Natural killer cell (primary cell): Measurements from ENCODE around the gene KNDC1. TPM values are rescaled to one million over a fixed set of nuclear protein-coding genes. Genes with fewer than 3 reads are reported as not detected.
"Not testable (repeated sequence)": the region's sequence is repeated elsewhere in the genome, so short reads cannot be mapped to it uniquely, and the experiment has no call there.

ENCODE experiments used
- ATAC-seq, 3 donors: fragments of 150-1000 bp in 2 of 3; fragments of 200-7000 bp in 1 of 3; cut with Tn5 transposase; 1 replicate in 1 of 3; 2 replicates in 2 of 3; pipeline ENCODE4 v1.10.0; 2021; ENCODE audit warnings: mild to moderate bottlenecking in 2 of 3, moderate library complexity in 2 of 3
- DNase-seq, 2 donors: peaks; one replicate each; pipeline versions ENCODE4 v3.0.0 to v3.0.0-alpha.2; 2013 to 2021; ENCODE audit warnings: mixed read lengths in 1 of 2
- H3K27ac ChIP-seq: one replicate; pipeline ENCODE4 v1.5.1; 2013; ENCODE audit warnings: mild to moderate bottlenecking, low read length
- H3K27me3 ChIP-seq: one replicate; pipeline ENCODE4 v1.6.1; 2013; ENCODE audit warnings: low read length; ENCODE audit not compliant: control insufficient read depth, insufficient read depth
- H3K36me3 ChIP-seq: one replicate; pipeline ENCODE4 v1.6.1; 2013; ENCODE audit warnings: low read length; ENCODE audit not compliant: control insufficient read depth, insufficient read depth
- H3K4me1 ChIP-seq: one replicate; pipeline ENCODE4 v1.6.1; 2013; ENCODE audit warnings: low read length; ENCODE audit not compliant: control insufficient read depth, insufficient read depth
- H3K4me3 ChIP-seq: one replicate; pipeline ENCODE4 v1.5.1; 2013; ENCODE audit warnings: low read length
- H3K9me3 ChIP-seq: one replicate; pipeline ENCODE4 v1.6.1; 2013; ENCODE audit warnings: low read length; ENCODE audit not compliant: control insufficient read depth, insufficient read depth
- H3K27ac Mint-ChIP-seq, 2 donors: one replicate each; pipeline ENCODE4 v1.8.0; 2022; ENCODE audit warnings: mild to moderate bottlenecking in 2 of 2, mixed read lengths in 2 of 2, moderate library complexity in 1 of 2
- H3K27me3 Mint-ChIP-seq, 2 donors: one replicate each; pipeline ENCODE4 v1.8.0; 2022; ENCODE audit warnings: low read depth in 2 of 2, mixed read lengths in 2 of 2
- H3K36me3 Mint-ChIP-seq: one replicate; pipeline ENCODE4 v1.8.0; 2022; ENCODE audit warnings: mixed read lengths
- H3K4me1 Mint-ChIP-seq, 2 donors: one replicate each; pipeline ENCODE4 v1.8.0; 2022; ENCODE audit warnings: mixed read lengths in 2 of 2
- H3K4me3 Mint-ChIP-seq: one replicate; pipeline ENCODE4 v1.8.0; 2022; ENCODE audit warnings: mild to moderate bottlenecking, moderate library complexity, mixed read lengths
- H3K9me3 Mint-ChIP-seq, 2 donors: one replicate each; pipeline ENCODE4 v1.8.0; 2022; ENCODE audit warnings: mixed read lengths in 2 of 2
- WGBS: methylation state at CpG from one replicate; pipeline ENCODE4 v1.1.7; 2013; ENCODE audit warnings: missing lambda C conversion rate; ENCODE audit not compliant: insufficient coverage; 5-methylcytosine and 5-hydroxymethylcytosine counted together
- intact Hi-C: fragments of 100-400 bp; cut with micrococcal nuclease; formaldehyde crosslinking; loops from one replicate; pipeline ENCODE4 v1.14.2; 2022
- total RNA-seq, 4 donors: library from RNA; stranded (reverse); fragments of 120-200 nt in 1 of 4; gene quantifications; one replicate each; pipeline versions ENCODE4 v1.2.3 to v1.2.4, GENCODE V29; 2013 to 2022
- TF ChIP-seq, protein P1 (sequence below): fragments of 200-600 bp; IDR thresholded peaks from one replicate; pipeline ENCODE4 v1.8.0; 2022; ENCODE audit warnings: antibody characterized with exemption

The KNDC1 gene
- total RNA-seq, 3 donors from 2014 or later (not counting 1 experiment from before 2014, with no cell fraction given), result 2.1 to 5.9 TPM; not detected in 1

GRCh38 chr10:133150226-133150625 lies 9.8 kb upstream of the KNDC1 start:
- TF ChIP-seq, protein P1, sequence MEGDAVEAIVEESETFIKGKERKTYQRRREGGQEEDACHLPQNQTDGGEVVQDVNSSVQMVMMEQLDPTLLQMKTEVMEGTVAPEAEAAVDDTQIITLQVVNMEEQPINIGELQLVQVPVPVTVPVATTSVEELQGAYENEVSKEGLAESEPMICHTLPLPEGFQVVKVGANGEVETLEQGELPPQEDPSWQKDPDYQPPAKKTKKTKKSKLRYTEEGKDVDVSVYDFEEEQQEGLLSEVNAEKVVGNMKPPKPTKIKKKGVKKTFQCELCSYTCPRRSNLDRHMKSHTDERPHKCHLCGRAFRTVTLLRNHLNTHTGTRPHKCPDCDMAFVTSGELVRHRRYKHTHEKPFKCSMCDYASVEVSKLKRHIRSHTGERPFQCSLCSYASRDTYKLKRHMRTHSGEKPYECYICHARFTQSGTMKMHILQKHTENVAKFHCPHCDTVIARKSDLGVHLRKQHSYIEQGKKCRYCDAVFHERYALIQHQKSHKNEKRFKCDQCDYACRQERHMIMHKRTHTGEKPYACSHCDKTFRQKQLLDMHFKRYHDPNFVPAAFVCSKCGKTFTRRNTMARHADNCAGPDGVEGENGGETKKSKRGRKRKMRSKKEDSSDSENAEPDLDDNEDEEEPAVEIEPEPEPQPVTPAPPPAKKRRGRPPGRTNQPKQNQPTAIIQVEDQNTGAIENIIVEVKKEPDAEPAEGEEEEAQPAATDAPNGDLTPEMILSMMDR, result no peak
- WGBS, result 99% methylated on average over 7 of the region's 8 CpGs
- Mint-ChIP-seq H3K4me1 (no peaks in the 10 kb centered on the region), H3K36me3 (peaks cover 8% of the 10 kb centered on the region), H3K27me3 (peaks cover 52 to 61% of the 10 kb centered on the region in 2 donors), H3K4me3 (no peak overlapping the region), H3K27ac (no peak overlapping the region), H3K9me3 (no peaks in the 10 kb centered on the region)
- H3K36me3 ChIP-seq, result no peaks in the 10 kb centered on the region
- DNase-seq (no peak), ATAC-seq (no peak)
- no peak overlapping the region for H3K4me3 ChIP-seq
- no peaks in the 10 kb centered on the region for H3K27me3 ChIP-seq
- H3K4me1 ChIP-seq, result no peaks in the 10 kb centered on the region
- H3K9me3 ChIP-seq, result no peaks in the 10 kb centered on the region
- no peak overlapping the region for H3K27ac ChIP-seq
- intact Hi-C loops, result no loop called here

DNA sequence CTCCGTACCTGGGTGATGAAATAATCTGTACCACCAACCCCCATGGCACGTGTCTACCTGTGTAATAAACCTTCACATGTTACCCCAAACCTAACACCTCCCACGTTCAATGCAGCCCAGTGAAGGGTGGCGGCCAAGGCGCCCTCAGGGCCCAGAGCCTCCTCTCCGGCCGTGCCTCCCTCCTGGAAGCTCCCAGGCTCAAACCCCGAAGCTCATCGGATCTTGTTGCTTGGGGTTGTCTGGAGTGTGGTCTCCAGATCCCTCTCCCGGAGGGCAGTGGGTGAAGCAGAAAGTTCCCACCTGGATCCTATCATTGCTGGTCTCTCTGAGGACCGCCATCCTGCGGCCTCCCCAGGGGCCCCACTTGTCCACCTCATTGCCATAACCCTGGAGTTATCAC lies 9.4 kb upstream of the KNDC1 start:
- H3K27me3 ChIP-seq, result no peaks in the 10 kb centered on the region
- no peak overlapping the region for H3K27ac Mint-ChIP-seq
- no peak overlapping the region for H3K4me3 Mint-ChIP-seq
- H3K36me3 Mint-ChIP-seq, result peaks cover 8% of the 10 kb centered on the region
- no peak overlapping the region for H3K27ac ChIP-seq
- no peaks in the 10 kb centered on the region for H3K4me1 ChIP-seq
- DNase-seq, result no peak
- H3K27me3 Mint-ChIP-seq, result peaks cover 50 to 59% of the 10 kb centered on the region in 2 donors
- no peaks in the 10 kb centered on the region for H3K4me1 Mint-ChIP-seq
- no peak for ATAC-seq
- H3K4me3 ChIP-seq, result no peak overlapping the region
- H3K36me3 ChIP-seq, result no peaks in the 10 kb centered on the region
- no peaks in the 10 kb centered on the region for H3K9me3 ChIP-seq
- intact Hi-C loops, result no loop called here
- H3K9me3 Mint-ChIP-seq, result no peaks in the 10 kb centered on the region
- TF ChIP-seq, protein P1, result no peak
- 91% methylated on average over 11 of the region's 12 CpGs for WGBS

- intact Hi-C loops, H3K9me3 Mint-ChIP-seq, H3K27ac ChIP-seq, H3K4me1 ChIP-seq, H3K36me3 Mint-ChIP-seq, H3K27ac Mint-ChIP-seq, H3K4me3 ChIP-seq, H3K4me1 Mint-ChIP-seq, H3K36me3 ChIP-seq, DNase-seq, ATAC-seq, H3K9me3 ChIP-seq, H3K4me3 Mint-ChIP-seq, H3K27me3 ChIP-seq: not testable (repeated sequence)
- WGBS, result 90% methylated on average over 3 of the region's 3 CpGs
- H3K27me3 Mint-ChIP-seq, result peaks cover 50 to 58% of the 10 kb centered on the region in 2 donors
Observed at GRCh38 chr10:133151071-133151470, 8.9 kb upstream of the KNDC1 start.

- Histone ChIP-seq H3K4me3 (no peak overlapping the region), H3K9me3 (no peaks in the 10 kb centered on the region), H3K4me1 (no peaks in the 10 kb centered on the region), H3K36me3 (no peaks in the 10 kb centered on the region), H3K27me3 (no peaks in the 10 kb centered on the region), H3K27ac (no peak overlapping the region)
- TF ChIP-seq, protein P1, result no peak
- ATAC-seq (no peak), DNase-seq (no peak)
- peaks cover 46 to 54% of the 10 kb centered on the region in 2 donors for H3K27me3 Mint-ChIP-seq
- H3K4me1 Mint-ChIP-seq, result no peaks in the 10 kb centered on the region
- intact Hi-C loops, result no loop called here
- peaks cover 8% of the 10 kb centered on the region for H3K36me3 Mint-ChIP-seq
- no peak overlapping the region for H3K27ac Mint-ChIP-seq
- 65% methylated on average over 9 of the region's 9 CpGs for WGBS
- no peaks in the 10 kb centered on the region for H3K9me3 Mint-ChIP-seq
- no peak overlapping the region for H3K4me3 Mint-ChIP-seq
Observed at GRCh38 chr10:133151543-133151972, 8.5 kb upstream of the KNDC1 start.
